ENCODE measurements around the gene SAMD4A.

SAMD4A gene

GRCh38 chr14:54567639-54568561 lies 972 bp downstream of the SAMD4A start:
- DNase-seq, result no peak

GRCh38 chr14:54568821-54569595 lies 2.1 kb downstream of the SAMD4A start:
- no peak for DNase-seq

- no peak for DNase-seq
Measured at GRCh38 chr14:54570047-54570446, 3.1 kb downstream of the SAMD4A start.

- DNase-seq, result no peak
Measured at GRCh38 chr14:54570631-54571415, 3.9 kb downstream of the SAMD4A start.

- DNase-seq, result no peak
Measured at GRCh38 chr14:54572316-54572715, 5.4 kb downstream of the SAMD4A start.

GRCh38 chr14:54574528-54574927 lies 7.6 kb downstream of the SAMD4A start:
- no peak for DNase-seq

DNA sequence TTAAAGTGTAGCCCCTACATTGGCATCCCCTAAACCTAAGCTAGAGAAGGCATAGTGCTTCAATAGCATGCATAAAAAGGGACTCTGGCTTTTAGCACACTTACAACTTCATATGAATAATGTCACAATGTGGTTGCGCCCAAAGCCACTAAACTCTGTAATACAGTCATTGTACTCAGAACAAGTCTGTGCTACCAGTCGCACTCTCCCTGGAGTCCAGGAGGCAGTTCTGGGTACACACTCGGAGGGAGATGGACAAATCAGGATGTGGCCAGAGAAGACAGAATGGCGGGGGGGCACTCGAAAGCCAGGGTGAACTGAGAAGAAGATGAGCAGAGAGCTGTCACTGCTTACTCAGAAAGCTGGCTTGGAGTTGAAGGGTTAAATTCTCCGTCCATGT lies 10.6 kb downstream of the SAMD4A start:
- DNase-seq, result no peak

DNA sequence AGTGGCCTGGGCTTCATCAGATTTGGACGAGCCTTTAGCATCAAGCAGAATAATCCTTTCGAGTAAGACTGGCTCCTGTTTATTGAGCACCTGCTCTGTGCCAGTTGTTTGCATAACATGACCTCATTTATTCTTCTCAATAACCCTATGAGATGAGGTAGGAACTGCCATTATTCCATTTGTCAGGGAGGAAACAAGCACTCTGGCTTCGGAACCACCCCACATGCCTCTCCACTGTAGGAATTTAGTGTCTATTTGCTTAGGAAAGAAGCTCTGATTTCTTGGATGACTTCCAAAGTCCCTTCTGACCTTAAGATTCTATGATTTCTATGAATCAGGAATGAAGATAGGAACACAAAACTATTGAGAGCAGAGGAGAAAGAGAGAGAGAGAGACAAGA lies 11.0 kb downstream of the SAMD4A start:
- no peak for DNase-seq

GRCh38 chr14:54579621-54580020 lies 12.7 kb downstream of the SAMD4A start:
- DNase-seq, result no peak

DNA sequence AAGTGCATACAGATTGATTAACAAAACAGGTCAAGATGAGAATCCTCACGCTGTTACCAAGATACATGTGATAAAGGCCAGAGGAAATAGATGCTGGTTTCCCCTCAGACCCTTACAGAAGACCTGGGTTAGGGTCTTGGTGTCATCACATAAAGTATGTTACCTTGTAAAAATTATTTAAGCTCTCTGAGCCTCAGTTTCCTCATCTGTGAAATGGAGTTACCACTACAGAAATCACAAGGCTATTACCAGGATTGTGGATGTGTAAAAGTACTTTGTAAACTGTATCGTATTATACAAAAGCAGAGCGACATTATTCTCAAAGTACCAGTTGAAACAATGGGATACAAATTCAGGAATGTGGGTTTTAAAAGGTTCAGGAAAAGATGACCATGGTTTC lies 14.0 kb downstream of the SAMD4A start:
- no peak for DNase-seq

- no peak for DNase-seq
Measured at GRCh38 chr14:54582334-54582733, 15.4 kb downstream of the SAMD4A start.

GRCh38 chr14:54584097-54584496 lies 17.2 kb downstream of the SAMD4A start:
- no peak for DNase-seq

DNA sequence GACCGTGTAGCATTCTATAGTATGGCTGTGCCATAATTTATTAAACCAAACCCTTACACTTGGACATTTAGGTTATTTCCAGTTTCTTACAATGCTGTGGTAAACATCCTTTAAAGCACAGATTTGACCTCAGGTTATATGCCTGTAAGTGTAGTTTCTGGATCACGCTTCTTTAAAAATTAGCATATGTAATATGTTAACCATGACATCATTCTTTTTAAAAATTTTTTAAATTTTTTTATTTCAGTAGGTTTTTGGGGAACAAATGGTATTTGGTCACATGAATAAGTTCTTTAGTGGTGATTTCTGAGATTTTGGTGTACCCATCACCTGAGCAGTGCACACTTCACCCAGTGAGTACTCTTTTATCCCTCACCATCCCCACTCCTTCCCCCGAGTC lies 18.3 kb downstream of the SAMD4A start:
- no peak for DNase-seq

DNA sequence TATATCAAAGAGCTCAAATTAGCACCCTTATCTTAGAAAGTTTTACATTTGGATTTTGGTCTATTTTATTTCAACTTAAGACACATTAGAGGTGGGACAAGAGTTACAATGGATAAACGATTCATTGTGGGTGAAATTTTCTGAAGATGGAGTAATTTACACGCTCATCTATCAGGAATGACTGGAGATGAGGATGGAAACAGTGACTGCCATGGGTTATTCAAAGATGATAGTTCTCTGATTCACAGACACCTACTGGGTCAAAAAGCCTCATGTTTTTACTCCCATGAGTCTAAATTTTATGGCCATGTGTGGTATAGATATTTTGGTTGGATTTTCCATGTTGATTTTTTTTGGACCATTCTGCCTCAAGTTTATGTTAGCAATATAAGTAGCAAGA lies 22.1 kb downstream of the SAMD4A start:
- DNase-seq, result no peak

GRCh38 chr14:54589843-54590242 lies 22.9 kb downstream of the SAMD4A start:
- DNase-seq, result no peak

GRCh38 chr14:54590481-54590880 lies 23.6 kb downstream of the SAMD4A start:
- DNase-seq, result no peak

DNA sequence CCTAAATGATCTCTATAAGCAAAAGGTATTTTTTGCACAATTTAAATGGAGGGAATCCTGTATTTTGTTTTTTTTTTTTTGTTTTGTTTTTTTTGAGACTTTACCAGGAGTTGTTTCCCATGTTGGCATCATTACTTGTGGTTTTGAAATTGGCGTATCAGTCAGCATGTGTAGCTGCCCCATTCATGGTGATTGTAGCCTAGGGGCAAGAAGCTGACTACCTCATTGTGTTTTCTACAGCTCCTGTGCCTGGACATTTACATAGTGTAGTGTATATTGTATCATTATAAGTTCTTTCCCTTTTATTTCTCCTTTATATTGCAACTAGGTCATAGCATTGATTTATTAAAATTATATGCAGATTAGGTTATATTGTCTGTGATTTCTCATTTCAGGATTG lies 24.5 kb downstream of the SAMD4A start:
- DNase-seq, result no peak

DNA sequence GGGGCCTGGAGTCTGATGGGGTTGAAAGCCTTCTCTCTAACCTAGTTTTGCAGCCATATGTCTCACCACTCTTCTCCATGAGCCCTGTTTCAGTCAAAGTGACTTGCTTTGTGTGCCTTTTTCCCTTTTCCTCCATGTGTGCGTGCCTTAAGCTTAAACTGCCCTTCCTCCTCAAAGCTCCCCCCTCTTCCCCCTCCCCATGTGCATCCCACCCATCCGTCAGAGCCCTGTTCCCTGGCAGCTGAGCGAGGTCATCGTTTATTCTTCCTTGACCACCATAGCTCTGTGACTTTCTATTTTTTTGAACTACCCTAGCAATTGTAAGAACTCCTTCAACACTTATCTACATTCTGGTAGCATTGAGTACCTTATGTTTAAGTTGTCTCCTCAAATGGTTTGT lies 24.9 kb downstream of the SAMD4A start:
- DNase-seq, result no peak

DNA sequence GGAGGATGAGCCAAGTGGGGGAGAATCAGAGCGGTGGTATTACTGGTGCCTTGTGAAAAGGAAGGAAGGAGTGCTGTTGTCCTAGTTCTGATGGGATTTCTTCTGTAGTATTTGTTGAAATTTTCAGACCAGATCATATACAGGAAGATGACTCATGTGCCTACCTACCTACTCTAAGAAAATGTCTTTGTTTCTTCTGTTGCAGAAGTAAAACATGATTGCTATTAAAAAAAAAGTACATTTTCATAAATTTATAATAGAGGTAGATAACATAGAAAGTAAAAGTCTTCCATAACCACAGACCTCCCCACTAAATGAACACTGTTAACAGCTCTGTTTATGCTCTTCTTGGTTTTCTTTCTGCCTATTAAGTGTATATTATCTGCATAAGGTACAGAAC lies 26.9 kb downstream of the SAMD4A start:
- DNase-seq, result no peak

GRCh38 chr14:54594537-54594936 lies 27.6 kb downstream of the SAMD4A start:
- no peak for DNase-seq

DNA sequence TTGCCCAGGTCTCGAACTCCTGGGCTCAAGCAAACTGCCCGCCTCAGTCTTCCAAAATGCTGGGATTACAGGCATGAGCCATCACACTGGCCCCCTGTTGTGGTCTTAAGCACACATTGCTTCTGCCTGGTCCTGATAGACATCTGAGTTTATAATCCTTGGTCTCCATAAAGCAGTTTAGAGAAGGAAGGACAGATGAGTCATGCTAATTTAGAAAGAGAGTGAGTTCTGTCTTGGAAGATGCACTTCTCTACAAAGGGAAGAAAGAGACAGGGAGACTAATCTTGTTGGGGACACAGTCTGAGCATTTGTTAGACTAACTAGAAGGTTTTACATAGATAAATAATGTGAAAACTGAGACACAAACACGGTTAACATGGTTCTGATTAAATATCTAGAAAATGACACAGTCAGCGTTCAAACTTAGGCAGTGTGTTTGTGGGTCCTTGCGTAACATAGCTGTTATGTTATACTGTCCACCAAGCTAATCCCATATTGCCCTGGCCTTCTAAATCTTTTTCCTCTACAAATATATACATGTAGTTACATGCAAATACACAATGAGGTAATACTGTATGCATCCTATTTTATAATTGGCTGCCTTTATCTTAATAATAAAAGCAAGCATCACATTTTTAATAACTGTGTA lies 31.0 kb downstream of the SAMD4A start:
- DNase-seq, result no peak

DNA sequence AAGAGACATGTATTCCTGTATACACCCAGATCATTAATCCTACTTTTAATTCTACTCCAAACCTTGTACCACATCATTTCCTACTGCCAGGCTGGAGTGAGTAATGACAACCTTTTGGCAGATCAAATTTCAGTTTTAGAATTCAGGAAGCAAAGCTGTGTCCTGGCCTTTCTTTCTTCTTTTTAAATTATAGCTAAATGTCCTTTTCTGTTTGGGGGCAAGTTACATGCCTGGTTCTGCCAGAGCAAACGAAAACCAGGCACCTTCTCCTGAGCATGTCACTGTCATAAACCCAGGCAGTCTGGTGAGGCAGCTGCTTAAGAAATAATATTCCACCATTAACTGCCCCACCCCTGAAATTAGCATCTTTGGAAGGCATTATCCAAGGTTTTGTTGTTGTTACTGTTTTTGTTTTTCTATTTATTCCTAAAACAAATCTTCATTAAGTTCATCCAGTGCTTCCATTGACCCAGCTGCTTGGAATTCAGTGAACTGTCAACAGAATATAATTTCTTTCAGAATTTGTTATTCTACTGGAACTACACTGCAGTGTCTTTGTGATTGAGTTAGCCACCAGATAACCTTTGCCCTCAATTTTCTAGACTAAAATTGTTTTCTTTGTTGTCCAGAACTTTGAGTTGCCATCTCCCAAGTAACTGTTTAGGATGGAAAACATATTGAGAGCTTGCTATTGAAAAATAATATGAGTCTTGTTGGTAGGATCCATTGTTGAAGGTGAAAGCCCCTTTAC lies 33.2 kb downstream of the SAMD4A start:
- DNase-seq, result no peak
